NB4 (cell line): ENCODE results near the gene LPGAT1.

Experiments used
- DNase-seq: peaks from one replicate; pipeline ENCODE4 v3.0.0; 2010; ENCODE audit warnings: low read depth
- H3K4me3 ChIP-seq: one replicate; pipeline ENCODE4 v1.5.1; 2011; ENCODE audit warnings: mild to moderate bottlenecking, low read depth, low read length, moderate library complexity
- MYC ChIP-seq: IDR thresholded peaks from 2 replicates; pipeline ENCODE4 v1.6.1; 2011; ENCODE audit warnings: low read depth, low read length
- POLR2A ChIP-seq: IDR thresholded peaks from 2 replicates; pipeline ENCODE4 v1.6.1; 2011; ENCODE audit warnings: mild to moderate bottlenecking; ENCODE audit not compliant: insufficient read length; ENCODE audit errors: extremely low read depth
- TF ChIP-seq, protein P1 (sequence below): IDR thresholded peaks from one replicate; pipeline ENCODE4 v1.5.1; 2012; ENCODE audit warnings: low read depth, low read length
- TF ChIP-seq, protein P2 (sequence below): IDR thresholded peaks from 2 replicates; pipeline ENCODE4 v1.6.1; 2011; ENCODE audit warnings: low read depth, low read length

LPGAT1 gene

DNA sequence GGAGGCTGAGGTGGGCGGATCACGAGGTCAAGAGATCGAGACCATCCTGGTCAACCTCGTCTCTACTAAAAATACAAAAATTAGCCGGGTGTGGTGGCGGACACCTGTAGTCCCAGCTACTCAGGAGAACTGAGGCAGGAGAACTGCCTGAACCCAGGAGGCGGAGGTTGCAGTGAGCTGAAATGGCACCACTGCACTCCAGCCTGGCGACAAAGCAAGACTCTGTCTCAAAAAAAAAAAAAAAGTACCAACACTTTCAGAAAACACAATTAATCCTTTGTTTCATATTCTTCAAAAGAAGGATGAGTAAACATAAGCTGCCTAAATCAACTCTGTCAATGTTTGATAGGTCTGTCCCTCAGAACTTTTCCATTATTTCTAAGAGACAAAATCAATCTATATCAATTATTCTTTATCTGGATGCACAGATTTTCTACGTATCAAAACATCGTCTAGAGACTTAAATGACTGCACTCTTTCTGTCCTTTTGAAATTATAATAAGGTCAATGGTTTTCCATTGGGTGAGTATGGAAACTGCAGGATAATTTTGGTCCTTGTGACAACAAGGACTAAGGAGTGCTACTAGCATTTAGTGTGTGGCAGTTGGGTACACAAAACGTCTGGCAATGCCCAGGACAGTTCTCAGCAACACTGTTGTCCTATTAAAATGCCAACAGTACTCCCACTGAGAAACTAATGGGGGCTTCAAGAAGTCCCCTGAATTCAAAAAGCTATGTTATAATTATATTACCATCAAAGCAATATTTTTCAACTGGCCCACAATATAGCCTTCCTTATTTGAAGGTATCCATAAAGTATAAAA is 40.7 kb downstream of the LPGAT1 start:
- no peak overlapping the region for H3K4me3 ChIP-seq
- no peak for DNase-seq
- TF ChIP-seq MYC, result no peak
- TF ChIP-seq, protein P1, sequence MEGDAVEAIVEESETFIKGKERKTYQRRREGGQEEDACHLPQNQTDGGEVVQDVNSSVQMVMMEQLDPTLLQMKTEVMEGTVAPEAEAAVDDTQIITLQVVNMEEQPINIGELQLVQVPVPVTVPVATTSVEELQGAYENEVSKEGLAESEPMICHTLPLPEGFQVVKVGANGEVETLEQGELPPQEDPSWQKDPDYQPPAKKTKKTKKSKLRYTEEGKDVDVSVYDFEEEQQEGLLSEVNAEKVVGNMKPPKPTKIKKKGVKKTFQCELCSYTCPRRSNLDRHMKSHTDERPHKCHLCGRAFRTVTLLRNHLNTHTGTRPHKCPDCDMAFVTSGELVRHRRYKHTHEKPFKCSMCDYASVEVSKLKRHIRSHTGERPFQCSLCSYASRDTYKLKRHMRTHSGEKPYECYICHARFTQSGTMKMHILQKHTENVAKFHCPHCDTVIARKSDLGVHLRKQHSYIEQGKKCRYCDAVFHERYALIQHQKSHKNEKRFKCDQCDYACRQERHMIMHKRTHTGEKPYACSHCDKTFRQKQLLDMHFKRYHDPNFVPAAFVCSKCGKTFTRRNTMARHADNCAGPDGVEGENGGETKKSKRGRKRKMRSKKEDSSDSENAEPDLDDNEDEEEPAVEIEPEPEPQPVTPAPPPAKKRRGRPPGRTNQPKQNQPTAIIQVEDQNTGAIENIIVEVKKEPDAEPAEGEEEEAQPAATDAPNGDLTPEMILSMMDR, result no peak
- TF ChIP-seq, protein P2, sequence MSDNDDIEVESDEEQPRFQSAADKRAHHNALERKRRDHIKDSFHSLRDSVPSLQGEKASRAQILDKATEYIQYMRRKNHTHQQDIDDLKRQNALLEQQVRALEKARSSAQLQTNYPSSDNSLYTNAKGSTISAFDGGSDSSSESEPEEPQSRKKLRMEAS, result no peak
- TF ChIP-seq POLR2A, result no peak

DNA sequence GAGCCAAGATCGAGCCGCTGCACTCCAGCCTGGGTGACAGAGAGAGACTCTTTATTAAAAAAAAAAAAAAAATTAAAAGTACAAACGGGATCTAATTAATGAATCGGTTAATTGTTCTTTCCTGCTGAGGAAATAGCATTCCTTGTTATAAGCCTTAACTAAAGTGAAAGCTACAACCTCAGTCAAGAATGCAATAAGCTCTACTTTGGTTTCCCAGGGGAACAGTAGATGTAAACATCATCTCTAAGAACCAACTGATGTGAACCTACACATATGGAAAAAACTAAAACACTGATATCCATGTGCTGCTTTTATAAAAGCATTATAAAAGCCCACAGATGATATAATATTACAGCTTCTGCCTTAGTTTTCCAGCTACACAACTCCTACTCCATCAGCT is 41.9 kb downstream of the LPGAT1 start:
- H3K4me3 ChIP-seq, result no peak overlapping the region
- TF ChIP-seq, protein P2, result no peak
- TF ChIP-seq POLR2A (no peak), MYC (no peak)
- DNase-seq, result no peak

DNA sequence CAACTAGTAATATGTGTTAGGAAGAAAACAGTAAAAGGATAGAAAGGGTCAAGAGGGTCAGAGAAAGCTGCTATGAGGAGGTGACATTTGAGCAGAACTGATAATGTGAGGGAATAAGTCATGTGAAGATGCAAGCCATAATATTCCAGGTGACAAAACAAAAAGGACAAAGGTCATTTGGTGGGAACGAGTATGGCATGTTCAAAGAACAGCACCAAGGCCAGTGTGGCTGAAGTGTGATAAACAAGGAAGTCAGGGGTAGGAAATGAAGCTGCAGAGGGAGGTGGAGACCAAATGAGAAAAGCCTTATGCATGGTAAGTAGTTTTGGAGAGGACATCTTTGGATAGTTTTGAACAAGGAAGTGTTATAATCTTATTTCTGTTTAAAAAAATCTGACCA is 46.7 kb downstream of the LPGAT1 start:
- no peak overlapping the region for H3K4me3 ChIP-seq
- DNase-seq, result peak; percentile 4
- TF ChIP-seq, protein P2, result no peak
- TF ChIP-seq, protein P1, result no peak
- TF ChIP-seq MYC (no peak), POLR2A (no peak)

DNA sequence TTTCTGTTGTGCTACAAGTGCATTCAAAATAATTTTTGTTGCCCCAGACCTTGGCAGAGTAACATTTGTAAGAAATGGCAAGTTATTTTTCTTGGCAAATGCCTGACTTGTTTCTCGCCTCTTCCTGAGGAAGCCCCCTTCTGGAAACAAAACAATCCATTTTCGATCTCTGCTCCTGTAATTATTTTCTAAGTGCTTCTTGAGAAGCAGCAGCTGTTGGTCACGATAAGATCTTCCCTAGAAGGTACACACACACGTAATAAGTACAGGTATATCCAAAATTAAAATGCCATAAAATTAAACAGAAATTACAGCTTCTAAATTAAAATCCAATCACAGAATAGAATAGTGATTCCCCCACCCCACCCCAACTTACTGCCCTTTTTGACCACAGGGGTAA is 47.3 kb downstream of the LPGAT1 start:
- DNase-seq, result no peak
- H3K4me3 ChIP-seq, result no peak overlapping the region
- TF ChIP-seq, protein P2, result no peak
- TF ChIP-seq, protein P1, result no peak
- no peak for TF ChIP-seq MYC
- TF ChIP-seq POLR2A, result no peak

DNA sequence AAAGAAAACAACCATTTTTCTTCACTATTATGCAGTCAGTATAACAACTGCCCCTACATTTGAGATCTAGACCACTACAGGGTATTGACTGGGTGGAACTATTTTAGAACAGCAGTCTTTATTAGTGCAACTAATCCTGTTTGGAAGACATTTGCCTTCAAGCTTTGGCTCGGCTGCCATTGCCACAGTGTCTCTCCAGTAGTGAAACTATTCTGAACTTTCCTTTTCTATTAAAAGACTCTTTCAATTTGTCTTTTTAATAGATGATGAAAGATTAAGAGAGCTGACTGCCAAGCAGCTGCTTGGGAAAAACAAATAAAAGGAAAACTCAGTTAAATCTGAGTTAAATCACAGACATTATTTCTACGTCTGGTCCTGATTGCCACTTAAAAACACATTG is 49.3 kb downstream of the LPGAT1 start:
- no peak for DNase-seq
- TF ChIP-seq, protein P1, result no peak
- TF ChIP-seq POLR2A, result no peak
- TF ChIP-seq, protein P2, result no peak
- TF ChIP-seq MYC, result no peak
- H3K4me3 ChIP-seq, result no peak overlapping the region

DNA sequence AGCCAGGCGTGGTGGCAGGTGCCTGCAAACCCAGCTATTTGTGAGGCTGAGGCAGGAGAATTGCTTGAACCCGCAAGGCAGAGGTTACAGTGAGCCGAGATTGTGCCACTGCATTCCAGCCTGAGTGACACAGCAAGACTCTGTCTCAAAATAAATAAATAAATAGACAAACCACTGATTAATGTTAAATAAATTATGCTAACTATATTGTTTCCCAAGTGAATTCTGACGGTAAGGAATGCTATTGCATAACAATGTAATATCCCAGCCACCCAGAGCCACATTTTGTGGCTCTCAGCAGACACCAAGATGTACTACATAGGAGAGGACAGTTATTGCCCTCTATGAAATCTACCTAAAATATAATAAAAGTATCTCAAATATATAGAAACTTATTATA is 55.4 kb downstream of the LPGAT1 start:
- H3K4me3 ChIP-seq, result no peak overlapping the region
- no peak for TF ChIP-seq MYC
- TF ChIP-seq, protein P2, result no peak
- TF ChIP-seq, protein P1, result no peak
- TF ChIP-seq POLR2A, result no peak
- no peak for DNase-seq
